NCI-H2107 (cell line): ENCODE data around the gene STK32C.

Experiments used
- DNase-seq: peaks from one replicate; lab custom pipeline; 2025; lab: John Stamatoyannopoulos, UW

The STK32C gene

GRCh38 chr10:132182591-132182990 lies 125.2 kb downstream of the STK32C start:
- no peak for DNase-seq

- no peak for DNase-seq
Observed at GRCh38 chr10:132181691-132182425, 125.9 kb downstream of the STK32C start.

- DNase-seq, result no peak
Observed at GRCh38 chr10:132180736-132181135, 127.0 kb downstream of the STK32C start.

- DNase-seq, result no peak
Observed at GRCh38 chr10:132179551-132180392, 128.0 kb downstream of the STK32C start.

- DNase-seq, result no peak
Observed at GRCh38 chr10:132178672-132179545, 128.8 kb downstream of the STK32C start.

GRCh38 chr10:132178046-132178445 lies 129.7 kb downstream of the STK32C start:
- no peak for DNase-seq

GRCh38 chr10:132176623-132177500 lies 130.9 kb downstream of the STK32C start:
- no peak for DNase-seq

- DNase-seq, result no peak
Observed at GRCh38 chr10:132175907-132176581, 131.7 kb downstream of the STK32C start.

GRCh38 chr10:132175408-132175807 lies 132.3 kb downstream of the STK32C start:
- no peak for DNase-seq

- DNase-seq, result no peak
Observed at GRCh38 chr10:132174237-132174636, 133.5 kb downstream of the STK32C start.

GRCh38 chr10:132173185-132173584 lies 134.6 kb downstream of the STK32C start:
- DNase-seq, result no peak

- DNase-seq, result no peak
Observed at GRCh38 chr10:132172091-132173066, 135.4 kb downstream of the STK32C start.

GRCh38 chr10:132170561-132171361 lies 137.0 kb downstream of the STK32C start:
- no peak for DNase-seq

- DNase-seq, result no peak
Observed at GRCh38 chr10:132169766-132170560, 137.8 kb downstream of the STK32C start.

- no peak for DNase-seq
Observed at GRCh38 chr10:132169031-132169765, 138.6 kb downstream of the STK32C start.

- no peak for DNase-seq
Observed at GRCh38 chr10:132168571-132169030, 139.1 kb downstream of the STK32C start.

- no peak for DNase-seq
Observed at GRCh38 chr10:132167976-132168375, 139.8 kb downstream of the STK32C start.
